Ishikawa (cell line): ENCODE measurements around the gene PHIP.

Source experiments
- CEBPB ChIP-seq: IDR thresholded peaks from 2 replicates; pipeline ENCODE4 v1.6.1; 2012
- CREB1 ChIP-seq: IDR thresholded peaks from 2 replicates; pipeline ENCODE4 v1.6.1; 2012; ENCODE audit warnings: low read depth
- EGR1 ChIP-seq: IDR thresholded peaks from 2 replicates; pipeline ENCODE4 v1.6.1; 2012
- EP300 ChIP-seq: IDR thresholded peaks from 2 replicates; pipeline ENCODE4 v1.6.1; 2012; ENCODE audit warnings: borderline replicate concordance
- FOXM1 ChIP-seq: IDR thresholded peaks from 2 replicates; pipeline ENCODE4 v1.6.1; 2012; ENCODE audit warnings: low read depth, borderline replicate concordance
- NFIC ChIP-seq: IDR thresholded peaks from 2 replicates; pipeline ENCODE4 v1.6.1; 2012
- RAD21 ChIP-seq: IDR thresholded peaks from 2 replicates; pipeline ENCODE4 v1.6.1; 2012; ENCODE audit warnings: low read depth
- REST ChIP-seq: IDR thresholded peaks from 2 replicates; pipeline ENCODE4 v1.6.1; 2012; ENCODE audit warnings: low read depth, mild to moderate bottlenecking
- TAF1 ChIP-seq: IDR thresholded peaks from 2 replicates; pipeline ENCODE4 v1.6.1; 2012; ENCODE audit warnings: low read depth, mild to moderate bottlenecking
- TCF12 ChIP-seq: IDR thresholded peaks from 2 replicates; pipeline ENCODE4 v1.6.1; 2012; ENCODE audit warnings: low read depth
- TEAD4 ChIP-seq: IDR thresholded peaks from 2 replicates; pipeline ENCODE4 v1.6.1; 2012
- YY1 ChIP-seq: IDR thresholded peaks from 2 replicates; pipeline ENCODE4 v1.6.1; 2012; ENCODE audit warnings: low read depth
- ZBTB7A ChIP-seq: IDR thresholded peaks from 2 replicates; pipeline ENCODE4 v1.6.1; 2012; ENCODE audit warnings: low read depth
- TF ChIP-seq, protein P1 (sequence below): IDR thresholded peaks from 2 replicates; pipeline ENCODE4 v1.6.1; 2012

DNA sequence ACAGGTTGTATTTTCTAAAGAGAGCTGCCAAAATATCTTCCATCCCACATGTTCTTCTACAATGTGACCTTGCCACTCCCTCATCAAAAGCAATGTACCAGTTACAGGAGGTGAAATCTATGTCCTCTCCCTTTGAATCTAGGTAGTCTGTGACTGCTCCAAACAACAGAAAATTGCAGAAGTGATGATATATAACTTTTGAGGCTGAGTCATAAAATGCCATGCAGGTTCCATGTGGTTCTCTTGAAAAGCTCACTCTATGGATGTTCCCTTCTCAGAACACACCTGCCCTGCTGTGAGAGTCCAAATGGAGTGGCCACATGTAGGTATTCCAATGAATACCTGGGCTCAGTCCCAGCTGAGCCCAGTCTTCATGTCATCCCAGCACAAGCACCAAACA, 16.9 kb upstream of the PHIP start:
- TF ChIP-seq, protein P1, sequence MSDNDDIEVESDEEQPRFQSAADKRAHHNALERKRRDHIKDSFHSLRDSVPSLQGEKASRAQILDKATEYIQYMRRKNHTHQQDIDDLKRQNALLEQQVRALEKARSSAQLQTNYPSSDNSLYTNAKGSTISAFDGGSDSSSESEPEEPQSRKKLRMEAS = no peak
- TF ChIP-seq RAD21 = no peak
- no peak for TF ChIP-seq REST
- no peak for TF ChIP-seq EP300
- TF ChIP-seq YY1 = no peak
- no peak for TF ChIP-seq TCF12
- TF ChIP-seq TAF1 = no peak
- no peak for TF ChIP-seq FOXM1
- TF ChIP-seq CREB1 = no peak
- no peak for TF ChIP-seq CEBPB
- no peak for TF ChIP-seq EGR1
- TF ChIP-seq ZBTB7A = no peak
- TF ChIP-seq NFIC = no peak
- no peak for TF ChIP-seq TEAD4
